HG02870 (cell line): ENCODE data around the gene SPATA24.
"Not testable (repeated sequence)": the region's sequence is repeated elsewhere in the genome, so short reads cannot be mapped to it uniquely, and the experiment has no call there.

Source experiments
- ATAC-seq: cut with Tn5 transposase; IDR thresholded peaks from one replicate; pipeline ENCODE4 v1.9.1; 2021; ENCODE audit warnings: mild to moderate bottlenecking, moderate library complexity; ENCODE audit not compliant: unreplicated experiment

Gene SPATA24

GRCh38 chr5:139395844-139396640 lies 7.8 kb downstream of the SPATA24 start:
- ATAC-seq: no peak

GRCh38 chr5:139394654-139395566 lies 9.0 kb downstream of the SPATA24 start, which contains the start of gene PROB1:
PROB1 (minus strand) TSS chr5:139395104; CDS start chr5:139395081, 23 bp downstream.
- ATAC-seq: no peak

- no peak for ATAC-seq
These were observed 9.7 kb downstream of the SPATA24 start for GRCh38 chr5:139394123-139394653.

- ATAC-seq: no peak
These were observed 10.3 kb downstream of the SPATA24 start for GRCh38 chr5:139393497-139394122.

- ATAC-seq: peak; percentile 43
These were observed 11.0 kb downstream of the SPATA24 start for GRCh38 chr5:139392678-139393496.

GRCh38 chr5:139392324-139392677 lies 11.6 kb downstream of the SPATA24 start:
- ATAC-seq: no peak

GRCh38 chr5:139391570-139392323 lies 12.1 kb downstream of the SPATA24 start:
- no peak for ATAC-seq

- no peak for ATAC-seq
These were observed 13.0 kb downstream of the SPATA24 start for GRCh38 chr5:139390639-139391569.

- ATAC-seq: peak; percentile 36
These were observed 13.9 kb downstream of the SPATA24 start, which contains the start of gene MZB1 for GRCh38 chr5:139389701-139390638. MZB1 (minus strand) TSS chr5:139389913; CDS start chr5:139389856, 57 bp downstream.

GRCh38 chr5:139388198-139388821 lies 15.6 kb downstream of the SPATA24 start:
- no peak for ATAC-seq

- no peak for ATAC-seq
These were observed 16.2 kb downstream of the SPATA24 start for GRCh38 chr5:139387611-139388197.

GRCh38 chr5:139386956-139387355 lies 16.9 kb downstream of the SPATA24 start:
- ATAC-seq: not testable (repeated sequence)

- no peak for ATAC-seq
These were observed 17.8 kb downstream of the SPATA24 start for GRCh38 chr5:139386050-139386438.

- ATAC-seq: no peak
These were observed 18.5 kb downstream of the SPATA24 start for GRCh38 chr5:139385061-139386049.

GRCh38 chr5:139384591-139385051 lies 19.3 kb downstream of the SPATA24 start:
- no peak for ATAC-seq
